ENCODE data around the gene LNPEP. TPM values are rescaled to one million over a fixed set of nuclear protein-coding genes. Genes with fewer than 3 reads are reported as not detected.

Gene LNPEP
- total RNA-seq, 6 donors from 2014 or later = 28.9 to 67.2 (median 42.7) TPM

DNA sequence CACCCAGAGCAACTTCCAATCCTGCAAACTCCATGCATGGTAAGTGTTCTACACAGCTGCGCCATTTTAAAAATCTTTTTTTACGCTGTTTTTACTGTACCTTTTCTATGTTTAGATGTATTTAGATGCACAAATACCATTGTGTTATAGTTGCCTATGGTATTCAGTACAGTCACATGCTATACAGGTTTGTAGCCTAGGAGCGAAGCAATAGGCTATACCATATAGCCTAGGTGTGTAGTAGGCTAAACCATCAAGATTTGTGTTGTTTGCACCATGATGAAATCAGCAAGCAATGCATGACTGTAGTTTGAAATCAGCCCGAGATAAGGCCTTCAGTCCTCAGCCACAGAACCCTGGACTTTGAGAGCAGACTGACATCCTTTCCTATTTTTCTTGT lies 105.4 kb downstream of the LNPEP start:
- Histone ChIP-seq H3K27ac (no peak overlapping the region), H3K9me3 (no peaks in the 10 kb centered on the region), H3K4me1 (peaks cover 0 to 13% (median 5%) of the 10 kb centered on the region in 4 donors), H3K27me3 (no peaks in the 10 kb centered on the region), H3K36me3 (no peaks in the 10 kb centered on the region), H3K4me3 (no peak overlapping the region)
- no peak for TF ChIP-seq POLR2AphosphoS5 (IDR thresholded peaks at IDR 0.05)
- TF ChIP-seq POLR2A (IDR thresholded peaks at IDR 0.05) = no peak
- TF ChIP-seq CTCF (IDR thresholded peaks at IDR 0.05) = no peak
- no peak for TF ChIP-seq EP300 (IDR thresholded peaks at IDR 0.05)
- DNase-seq (no peak), ATAC-seq (ENCODE audit: low FRiP score in 2 of 2) (no peak)
- WGBS, 2 donors = 98 to 100% methylated on average over 4 of the region's 4 CpGs

GRCh38 chr5:97042996-97043395 lies 107.1 kb downstream of the LNPEP start:
- Histone ChIP-seq H3K4me1 (peaks cover 0 to 13% (median 5%) of the 10 kb centered on the region in 4 donors), H3K4me3 (no peak overlapping the region), H3K27me3 (no peaks in the 10 kb centered on the region), H3K36me3 (no peaks in the 10 kb centered on the region), H3K9me3 (no peaks in the 10 kb centered on the region), H3K27ac (peak overlapping the region in 2 of 4 donors; percentile 26 to 61)
- DNase-seq = peak in 1 of 2 donors; percentile 39
- peak; percentile 55 to 89 for ATAC-seq (ENCODE audit: low FRiP score in 2 of 2)
- TF ChIP-seq CTCF (IDR thresholded peaks at IDR 0.05) (no peak), POLR2A (IDR thresholded peaks at IDR 0.05) (no peak), EP300 (IDR thresholded peaks at IDR 0.05) (peak in 1 of 4 donors; percentile 12), POLR2AphosphoS5 (IDR thresholded peaks at IDR 0.05) (no peak)
- WGBS, 2 donors = 53 to 59% methylated on average over 7 of the region's 7 CpGs

- TF ChIP-seq POLR2AphosphoS5 (IDR thresholded peaks at IDR 0.05) (no peak), POLR2A (IDR thresholded peaks at IDR 0.05) (no peak), CTCF (IDR thresholded peaks at IDR 0.05) (no peak), EP300 (IDR thresholded peaks at IDR 0.05) (no peak)
- no peaks in the 10 kb centered on the region for H3K9me3 ChIP-seq
- WGBS, 2 donors = 70 to 78% methylated on average over 3 of the region's 3 CpGs
- H3K36me3 ChIP-seq = no peaks in the 10 kb centered on the region
- peak overlapping the region in 2 of 4 donors; percentile 5 to 61 for H3K27ac ChIP-seq
- H3K4me1 ChIP-seq = peaks cover 0 to 13% (median 5%) of the 10 kb centered on the region in 4 donors
- DNase-seq = no peak
- H3K4me3 ChIP-seq = no peak overlapping the region
- ATAC-seq (ENCODE audit: low FRiP score in 2 of 2) = peak in 1 of 2 donors; percentile 20
- no peaks in the 10 kb centered on the region for H3K27me3 ChIP-seq
Observed at GRCh38 chr5:97043511-97043910, 107.6 kb downstream of the LNPEP start.

DNA sequence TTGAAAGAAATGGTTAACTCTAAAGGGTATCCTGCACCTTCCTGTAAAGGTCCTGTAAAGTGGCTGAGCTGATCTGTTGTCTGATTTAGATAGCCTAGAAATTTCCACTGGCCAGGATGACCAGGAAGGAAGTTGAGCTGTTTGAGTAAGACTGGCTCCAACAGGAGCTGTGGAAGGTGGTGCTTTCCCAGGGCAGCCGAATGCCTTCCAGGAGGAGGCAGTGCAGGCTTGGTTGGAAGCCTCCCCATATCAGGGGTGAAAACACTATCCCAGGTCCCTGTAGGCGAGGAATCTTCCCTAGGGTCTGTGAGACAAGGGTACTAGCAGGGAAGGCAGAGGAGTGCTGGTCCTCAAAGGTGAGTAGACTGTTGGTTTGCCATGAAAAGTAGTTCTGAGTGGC lies 108.2 kb downstream of the LNPEP start:
- DNase-seq = peak in 1 of 2 donors; percentile 45
- 62 to 75% methylated on average over 2 of the region's 2 CpGs for WGBS, 2 donors
- H3K27ac ChIP-seq = no peak overlapping the region
- ATAC-seq (ENCODE audit: low FRiP score in 2 of 2) = peak in 1 of 2 donors; percentile 41
- H3K36me3 ChIP-seq = no peaks in the 10 kb centered on the region
- H3K9me3 ChIP-seq = no peaks in the 10 kb centered on the region
- no peak overlapping the region for H3K4me3 ChIP-seq
- TF ChIP-seq POLR2AphosphoS5 (IDR thresholded peaks at IDR 0.05) (no peak), CTCF (IDR thresholded peaks at IDR 0.05) (peak in 2 of 6 experiments; percentile 15 to 26), EP300 (IDR thresholded peaks at IDR 0.05) (no peak), POLR2A (IDR thresholded peaks at IDR 0.05) (no peak)
- no peaks in the 10 kb centered on the region for H3K27me3 ChIP-seq
- peaks cover 0 to 13% (median 5%) of the 10 kb centered on the region in 4 donors for H3K4me1 ChIP-seq
